ENCODE measurements around the gene RRM1.
"Not testable (repeated sequence)": the region's sequence is repeated elsewhere in the genome, so short reads cannot be mapped to it uniquely, and the experiment has no call there.

The RRM1 gene

GRCh38 chr11:4146070-4146771, 51.6 kb downstream of the RRM1 start:
- no peak for FAIRE-seq

- FAIRE-seq = no peak
Observed at GRCh38 chr11:4146772-4147098, 52.1 kb downstream of the RRM1 start.

GRCh38 chr11:4154503-4154902, 59.9 kb downstream of the RRM1 start:
- FAIRE-seq = no peak

DNA sequence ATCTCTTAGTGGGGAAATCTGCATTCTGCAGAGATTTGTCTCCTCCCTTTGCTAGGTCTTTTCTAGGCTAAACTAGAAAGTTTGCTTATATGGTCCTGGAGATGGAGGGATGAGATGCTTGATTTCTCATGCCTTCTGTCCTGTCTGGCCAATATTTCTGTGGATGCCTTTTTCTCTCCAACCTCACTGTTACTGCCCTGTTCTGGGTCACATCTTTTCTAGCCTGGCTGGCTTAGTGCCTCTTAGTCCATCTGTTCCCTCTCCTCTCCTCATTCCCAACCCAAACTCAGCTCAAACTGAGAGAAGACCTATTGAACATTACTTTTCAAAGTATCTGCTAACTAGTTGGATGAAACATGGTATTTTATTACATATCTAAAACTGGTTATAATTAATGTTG, 62.0 kb downstream of the RRM1 start:
- FAIRE-seq = no peak

GRCh38 chr11:4158818-4159217, 64.2 kb downstream of the RRM1 start:
- FAIRE-seq = not testable (repeated sequence)

DNA sequence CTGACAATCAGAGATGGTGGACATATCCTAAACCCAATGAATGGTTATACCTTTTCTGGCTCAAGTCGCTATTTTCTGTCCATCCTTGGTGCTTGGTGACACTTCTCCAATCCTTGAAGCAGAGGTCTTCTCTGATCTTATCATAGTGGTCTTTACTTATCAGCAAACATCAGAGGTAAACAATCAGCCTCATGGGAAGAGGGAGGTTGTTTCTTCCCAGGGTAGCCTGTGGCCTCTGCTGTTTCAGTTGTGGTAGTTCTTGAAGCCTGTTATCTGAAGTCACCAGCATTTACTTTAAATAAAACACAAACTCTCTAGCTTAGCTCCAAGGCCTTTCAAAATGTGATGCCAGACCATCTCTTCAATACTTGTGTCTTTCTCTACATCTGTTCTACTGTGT, 66.7 kb downstream of the RRM1 start:
- FAIRE-seq = no peak

- FAIRE-seq = no peak
Observed at GRCh38 chr11:4164884-4165590, 70.4 kb downstream of the RRM1 start.

- FAIRE-seq = no peak
Observed at GRCh38 chr11:4167292-4167691, 72.7 kb downstream of the RRM1 start.

DNA sequence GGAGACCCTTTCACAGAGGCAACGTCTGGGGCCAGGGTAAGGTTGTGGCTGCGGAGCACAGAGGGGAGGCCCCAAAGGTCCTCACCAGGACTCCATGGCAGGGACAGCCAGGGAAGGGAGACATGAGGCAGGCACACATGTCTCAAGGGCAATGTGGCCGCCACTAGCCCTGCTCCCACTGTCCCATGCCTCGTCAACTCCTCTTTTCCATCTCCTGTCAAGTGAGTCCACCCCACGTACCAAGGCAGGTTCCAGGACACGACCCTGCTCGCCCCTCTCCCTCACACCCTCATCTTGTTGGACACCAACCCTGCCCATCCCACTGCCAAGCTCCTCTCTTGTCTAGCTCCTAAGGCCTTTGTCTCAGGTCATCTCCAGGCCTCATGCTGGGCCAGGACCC, 73.2 kb downstream of the RRM1 start:
- FAIRE-seq = no peak

GRCh38 chr11:4175620-4176350, 81.2 kb downstream of the RRM1 start:
- FAIRE-seq = not testable (repeated sequence)

DNA sequence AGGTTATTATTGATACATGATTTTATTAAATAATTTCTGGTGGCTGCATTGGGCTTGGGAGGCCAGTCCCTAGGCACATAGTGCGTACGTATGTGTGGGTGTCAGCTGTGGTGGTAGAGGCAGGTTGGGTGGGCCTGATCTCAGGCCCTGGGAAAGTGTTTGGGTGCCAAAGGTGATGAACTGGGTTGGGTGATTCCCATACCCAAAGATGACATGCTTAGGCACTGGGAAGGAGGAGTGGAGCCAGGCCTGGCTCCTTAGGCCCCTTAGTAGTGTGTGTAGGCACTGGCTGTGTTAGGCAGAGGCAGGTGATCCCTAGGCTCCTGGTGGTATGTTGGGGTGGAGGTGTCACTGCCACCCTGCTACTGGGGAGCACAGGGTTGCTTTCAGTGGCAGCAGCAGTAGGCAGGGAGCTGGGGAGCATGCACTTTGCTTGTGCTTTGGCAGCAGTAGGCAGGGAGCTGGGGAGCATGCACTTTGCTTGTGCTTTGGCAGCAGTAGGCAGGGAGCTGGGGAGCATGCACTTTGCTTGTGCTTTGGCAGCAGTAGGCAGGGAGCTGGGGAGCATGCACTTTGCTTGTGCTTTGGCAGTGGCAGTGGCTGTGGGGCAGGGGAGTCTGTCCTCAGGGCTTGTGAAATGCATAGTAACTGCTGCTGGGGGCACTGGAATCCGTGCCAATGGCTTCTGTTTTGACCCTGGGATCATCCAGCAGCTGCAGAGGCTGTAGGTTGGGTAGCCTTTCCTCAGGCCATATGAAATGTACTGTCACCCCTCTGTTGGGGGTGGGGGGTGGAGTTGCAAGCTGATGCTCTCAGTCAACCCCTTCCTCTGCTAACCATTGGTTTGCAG, 84.4 kb downstream of the RRM1 start:
- FAIRE-seq = no peak

DNA sequence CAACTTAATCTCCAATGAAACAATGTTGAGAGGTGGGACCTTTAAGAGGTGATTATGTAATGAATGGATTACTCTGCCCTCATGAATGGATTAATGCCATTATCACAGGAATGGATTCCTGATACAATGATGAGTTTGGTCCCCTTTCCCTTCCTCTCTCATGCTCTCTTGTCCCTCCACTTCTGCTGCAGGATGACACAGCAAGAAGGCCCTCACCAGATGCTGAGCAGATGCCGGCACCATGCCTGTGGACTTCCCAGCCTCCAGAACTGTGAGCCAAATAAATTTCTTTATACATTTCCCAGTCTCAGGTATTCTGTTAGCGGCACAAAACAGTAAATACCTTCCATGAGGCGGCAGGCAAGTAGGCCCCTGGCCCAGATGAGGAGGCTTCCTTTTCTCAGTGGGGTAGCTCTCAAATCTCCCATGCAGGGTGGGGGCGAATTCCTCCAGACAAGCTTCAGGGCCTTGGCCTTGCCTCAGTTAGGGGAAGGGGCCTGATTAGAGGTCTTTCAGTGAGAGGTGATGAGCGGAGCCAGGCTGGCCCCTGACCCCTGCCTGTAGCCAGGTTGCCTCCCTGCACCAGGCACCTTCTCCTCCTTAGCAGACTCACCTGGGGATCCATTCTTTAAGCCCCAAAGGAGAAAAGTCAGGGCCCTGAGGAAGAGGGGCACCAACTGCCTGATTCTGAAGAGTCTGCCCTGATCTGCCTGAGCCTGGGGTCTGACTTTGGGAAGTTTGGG, 86.0 kb downstream of the RRM1 start:
- no peak for FAIRE-seq

GRCh38 chr11:4181782-4182721, 87.5 kb downstream of the RRM1 start:
- FAIRE-seq = no peak

DNA sequence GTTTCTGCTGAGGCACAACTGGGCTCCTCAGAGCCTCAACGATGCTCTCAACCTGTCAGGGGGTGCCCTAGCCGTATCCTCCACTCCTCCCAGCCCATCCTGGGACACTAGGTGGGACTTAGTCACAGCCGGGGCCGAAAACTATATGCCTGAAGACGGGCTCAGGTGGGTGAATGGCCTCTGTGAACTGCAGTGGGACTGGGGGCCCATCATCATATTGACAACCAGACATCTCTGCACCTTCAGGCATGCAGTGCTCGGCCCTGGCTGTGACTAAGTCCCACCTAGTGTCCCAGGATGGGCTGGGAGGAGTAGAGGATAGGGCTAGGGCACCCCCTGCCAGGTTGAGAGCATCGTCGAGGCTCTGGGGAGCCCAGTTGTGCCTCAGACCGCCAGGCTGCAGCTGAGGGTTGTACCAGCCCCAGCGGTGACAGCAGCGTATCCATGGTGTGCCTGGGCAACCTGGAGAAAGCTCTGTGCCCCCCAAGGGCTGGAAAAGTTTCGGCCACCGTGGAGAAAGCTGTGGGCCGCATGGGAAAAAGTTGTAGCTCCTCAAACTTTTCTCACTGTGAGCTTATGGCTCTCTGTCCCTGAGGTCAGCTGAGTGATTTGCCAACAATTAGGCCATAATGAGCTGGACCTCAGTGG, 88.9 kb downstream of the RRM1 start:
- no peak for FAIRE-seq

DNA sequence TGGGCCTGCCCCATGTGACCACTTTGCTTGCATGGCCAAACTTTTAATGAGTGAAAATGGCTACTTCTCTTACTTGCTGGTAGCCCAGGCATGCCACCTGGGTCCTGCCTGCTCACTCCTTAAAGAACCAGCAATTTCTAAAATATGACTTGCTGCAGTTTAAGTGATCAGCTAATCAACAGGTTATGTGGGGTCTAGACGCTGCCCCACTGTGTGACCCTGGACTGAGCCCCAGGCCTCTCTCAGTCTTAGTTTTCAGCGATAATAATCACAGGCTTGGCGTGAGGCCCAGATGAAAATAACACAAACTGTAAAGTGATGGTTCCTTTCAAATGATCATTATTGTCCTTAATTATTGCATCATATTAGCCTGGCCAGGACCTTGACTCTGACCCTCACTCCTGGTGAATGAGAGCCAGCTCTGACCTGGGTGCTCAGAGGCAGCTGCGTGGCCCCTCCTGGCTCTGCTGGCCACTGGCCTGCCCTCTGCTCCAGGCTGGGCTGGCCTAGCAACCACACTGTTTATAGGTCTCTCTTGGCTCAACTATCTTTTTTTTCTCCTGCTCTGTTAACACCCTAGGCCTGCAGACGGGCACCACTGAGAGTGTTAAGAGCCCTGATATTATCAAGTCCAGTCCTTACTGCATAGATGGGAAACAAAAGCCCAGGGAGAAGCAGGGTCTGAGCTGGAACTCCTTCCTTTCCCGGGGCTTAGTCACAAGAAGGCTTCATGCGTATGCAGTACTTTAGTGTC, 89.7 kb downstream of the RRM1 start:
- FAIRE-seq = no peak

- no peak for FAIRE-seq
Observed at GRCh38 chr11:4185561-4185960, 91.0 kb downstream of the RRM1 start.

DNA sequence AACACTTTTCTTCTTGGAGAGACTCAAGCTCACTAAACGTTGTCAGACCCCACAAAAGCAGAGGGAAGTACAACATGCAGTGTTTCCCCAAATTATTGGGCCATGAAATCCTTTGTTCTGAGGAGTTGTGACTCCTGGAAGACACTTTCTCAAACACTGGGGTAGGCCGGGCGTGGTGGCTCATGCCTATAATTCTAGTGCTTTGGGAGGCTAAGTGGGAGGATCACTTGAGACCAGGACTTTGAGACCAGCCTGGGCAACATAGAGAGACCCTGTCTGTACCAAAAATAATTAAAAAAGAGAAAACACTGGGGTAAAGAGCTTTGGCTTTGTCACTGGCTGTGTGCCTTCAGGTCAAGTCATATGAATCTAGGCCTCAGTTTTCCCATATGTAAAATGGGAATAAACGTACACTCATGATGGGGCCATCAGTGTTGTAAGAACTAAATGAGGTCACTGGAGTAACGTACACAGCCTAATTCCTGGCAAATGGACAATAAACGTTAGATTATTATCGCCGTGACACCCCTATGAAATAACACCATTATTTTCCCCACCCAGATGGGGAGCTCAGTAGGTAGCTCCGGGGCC, 92.0 kb downstream of the RRM1 start:
- no peak for FAIRE-seq

DNA sequence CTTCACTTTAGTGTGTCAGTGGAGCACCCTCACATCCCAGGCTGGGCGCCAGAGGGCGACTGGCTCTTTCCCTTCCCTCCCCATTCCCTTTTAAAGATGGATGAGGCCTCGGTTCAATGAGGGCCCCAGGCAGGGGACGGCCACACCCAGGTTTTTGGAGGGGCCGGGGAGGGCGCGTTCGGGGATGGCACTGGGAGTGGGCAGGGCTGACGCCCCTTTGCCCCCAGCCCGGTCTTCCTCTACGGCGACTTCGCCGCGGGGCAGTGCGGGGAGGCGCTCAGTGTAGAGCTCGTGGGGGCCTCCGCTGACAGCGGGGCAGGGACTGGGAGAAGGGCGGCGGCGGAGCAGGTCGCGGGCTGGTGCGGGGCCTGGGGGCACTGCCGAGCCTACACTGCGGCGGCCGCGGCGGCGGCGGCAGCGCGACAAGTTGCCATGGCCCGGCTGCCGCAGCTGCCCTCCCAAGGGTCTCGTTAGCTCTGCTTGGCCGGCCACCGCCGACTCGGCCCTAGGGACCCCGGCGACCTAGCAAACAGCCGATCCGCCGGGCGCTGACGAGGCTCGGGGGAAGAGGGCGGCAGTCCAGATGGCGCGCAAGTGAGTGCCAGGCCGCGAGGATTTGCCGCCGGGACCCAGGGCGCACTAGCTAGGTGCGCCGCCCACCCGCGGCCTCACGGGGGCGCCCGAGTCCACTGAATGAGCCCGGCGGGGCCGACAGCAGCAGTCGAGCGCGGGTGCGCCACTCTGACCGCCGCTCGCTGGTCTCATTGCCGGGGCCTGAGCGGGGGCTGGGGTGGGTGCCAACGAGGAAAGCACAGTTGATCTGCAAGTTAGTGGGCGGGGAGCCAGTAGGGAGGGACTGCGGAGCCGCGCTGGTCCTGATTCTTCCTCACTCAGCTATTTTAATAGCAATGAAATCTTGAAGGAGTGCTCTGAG, 92.7 kb downstream of the RRM1 start:
- no peak for FAIRE-seq

All from islet of Langerhans (tissue), 1 donor.